GM21423 (cell line): ENCODE data around the gene RAE1.
"Not testable (repeated sequence)": the region's sequence is repeated elsewhere in the genome, so short reads cannot be mapped to it uniquely, and the experiment has no call there.

Experiments used
- ATAC-seq: cut with Tn5 transposase; IDR thresholded peaks from one replicate; pipeline ENCODE4 v1.9.1; 2021; ENCODE audit warnings: mild to moderate bottlenecking, moderate library complexity; ENCODE audit not compliant: unreplicated experiment

Gene RAE1

GRCh38 chr20:57411406-57412283 lies 60.6 kb downstream of the RAE1 start:
- no peak for ATAC-seq

GRCh38 chr20:57412347-57413029 lies 61.4 kb downstream of the RAE1 start:
- no peak for ATAC-seq

- ATAC-seq, result no peak
Observed at GRCh38 chr20:57413986-57414385, 62.9 kb downstream of the RAE1 start.

DNA sequence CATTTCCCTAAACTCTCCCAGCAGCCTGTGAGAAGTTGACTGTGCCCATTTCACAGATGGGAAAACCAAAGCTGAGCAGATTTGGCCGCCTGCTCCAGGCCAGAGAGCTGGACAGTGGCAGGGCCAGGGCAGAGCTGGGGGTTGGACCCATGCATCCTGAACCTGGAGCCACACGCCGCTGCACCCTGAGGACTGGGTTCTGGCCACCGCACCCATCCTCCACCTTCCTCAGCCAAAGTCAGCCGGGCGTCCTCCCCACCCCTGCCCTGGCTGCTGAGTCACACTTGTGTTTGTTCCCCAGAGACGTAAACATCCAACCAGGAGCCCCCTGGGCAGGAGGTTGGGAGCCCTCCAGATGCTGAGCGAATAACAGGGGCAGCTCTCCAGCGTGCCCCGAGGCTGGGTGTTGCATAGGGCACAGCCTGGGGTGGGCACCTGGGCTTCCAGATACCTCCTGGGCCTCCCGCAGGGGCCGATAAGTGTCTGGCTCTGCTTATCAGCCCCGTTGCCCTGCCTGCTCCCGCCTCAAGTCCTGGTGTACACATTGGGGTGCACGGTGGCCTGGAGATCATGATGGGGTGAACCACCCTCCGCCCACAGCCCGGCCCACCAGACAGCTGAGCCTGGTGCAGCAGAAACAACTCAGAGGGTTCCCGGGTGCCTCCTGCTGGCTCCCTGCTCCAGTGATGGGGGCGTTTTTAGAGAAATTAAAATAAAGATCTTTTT lies 64.0 kb downstream of the RAE1 start:
- no peak for ATAC-seq

DNA sequence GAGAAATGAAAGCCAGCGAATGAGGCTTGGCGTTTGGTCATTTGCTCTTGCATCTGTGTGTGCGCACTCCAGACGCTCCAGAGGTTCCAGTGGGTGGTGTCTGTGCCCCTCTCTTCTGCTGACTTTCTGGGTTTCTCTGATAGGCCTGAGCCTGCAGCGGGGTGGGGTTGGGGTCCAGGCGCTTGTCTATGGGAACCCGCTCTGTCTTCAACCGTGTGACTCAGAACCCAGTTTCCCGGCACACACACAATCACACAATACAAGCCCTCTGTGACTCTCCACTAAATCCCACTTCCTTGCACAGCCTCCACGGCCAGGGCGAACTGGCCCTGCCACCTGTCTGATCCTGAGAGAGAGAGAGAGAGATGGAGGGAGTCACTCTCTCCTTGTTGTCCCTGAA lies 64.7 kb downstream of the RAE1 start:
- ATAC-seq, result no peak

DNA sequence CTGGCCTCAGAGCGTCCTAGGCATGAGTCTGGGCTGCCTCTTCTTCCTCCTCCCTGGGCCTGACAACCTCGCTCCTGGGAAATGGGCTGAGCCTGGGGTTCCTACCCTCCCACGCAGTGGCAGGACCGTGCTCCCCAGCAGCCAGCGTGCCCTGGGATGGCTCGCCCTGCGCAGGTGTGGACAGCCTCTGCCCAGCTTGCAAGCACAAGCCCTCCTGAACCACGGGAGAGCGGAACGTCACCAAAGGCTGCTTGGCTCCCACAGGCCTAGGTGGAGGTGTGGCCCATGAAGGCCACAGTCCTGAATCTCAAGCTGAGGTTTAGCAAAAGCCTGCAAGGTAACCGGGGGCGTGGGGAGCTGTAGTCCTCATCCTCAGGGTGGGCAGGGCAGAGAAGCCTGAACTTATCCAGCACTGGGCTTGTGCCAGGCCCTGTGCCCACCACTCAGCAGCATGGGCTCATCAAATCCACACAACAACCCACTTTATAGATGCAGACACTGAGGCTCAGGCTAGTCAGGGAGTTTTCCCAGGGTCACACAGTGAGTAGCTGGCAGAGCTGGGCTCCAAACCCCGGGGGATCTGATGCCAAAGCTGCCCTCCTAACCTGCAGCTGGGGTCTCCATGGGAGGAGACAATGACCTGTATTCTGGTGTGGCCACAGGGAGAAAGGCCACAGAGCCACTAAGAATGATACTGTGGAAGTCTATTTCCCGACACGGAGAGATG lies 65.4 kb downstream of the RAE1 start:
- no peak for ATAC-seq

GRCh38 chr20:57417051-57417689 lies 66.1 kb downstream of the RAE1 start:
- no peak for ATAC-seq

DNA sequence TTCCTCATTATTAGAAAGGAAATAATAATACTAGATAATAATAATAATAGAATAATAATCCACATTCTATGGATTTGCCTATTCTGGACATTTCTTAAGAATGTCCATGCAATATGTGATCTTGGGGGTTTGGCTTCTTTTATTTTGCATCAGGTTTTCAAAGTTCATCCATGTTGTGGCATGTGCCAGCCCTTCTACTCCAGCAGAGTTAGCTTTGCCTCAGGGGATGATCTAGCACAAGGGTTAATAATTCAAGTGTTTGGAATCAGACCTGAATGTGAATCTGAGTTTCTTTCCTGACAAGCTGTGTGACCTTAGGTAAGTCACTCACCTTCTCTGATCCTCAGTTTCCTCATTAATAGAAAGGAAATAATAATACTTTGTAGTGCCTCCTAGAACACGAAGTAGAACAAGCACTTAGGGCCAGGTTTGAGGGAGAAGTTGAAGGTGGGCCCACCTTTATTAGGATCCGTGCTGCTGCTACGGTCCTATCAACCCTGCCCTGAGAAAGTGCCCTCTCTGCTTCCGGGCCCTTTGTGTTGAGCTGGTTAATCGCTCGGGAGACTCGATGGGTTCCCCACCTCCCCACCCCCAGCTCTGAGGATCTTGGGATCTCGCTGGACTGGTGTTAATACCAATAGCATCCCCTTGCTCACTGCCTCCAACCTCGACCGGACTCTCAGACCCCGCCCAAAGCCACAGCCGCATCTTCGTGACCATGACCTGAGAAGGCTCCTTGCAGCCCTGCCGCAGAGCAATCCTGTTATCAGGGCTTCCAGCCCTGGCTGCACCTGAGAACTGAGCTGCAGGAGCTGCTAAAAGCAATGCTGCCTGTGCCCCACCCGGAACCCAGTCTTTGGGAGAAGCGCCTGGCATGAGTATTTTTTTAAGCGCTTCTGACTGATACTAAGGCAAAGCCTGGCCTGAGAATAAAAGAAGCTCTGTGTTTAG lies 67.0 kb downstream of the RAE1 start:
- ATAC-seq, result no peak

GRCh38 chr20:57419479-57419878 lies 68.4 kb downstream of the RAE1 start:
- ATAC-seq, result not testable (repeated sequence)

DNA sequence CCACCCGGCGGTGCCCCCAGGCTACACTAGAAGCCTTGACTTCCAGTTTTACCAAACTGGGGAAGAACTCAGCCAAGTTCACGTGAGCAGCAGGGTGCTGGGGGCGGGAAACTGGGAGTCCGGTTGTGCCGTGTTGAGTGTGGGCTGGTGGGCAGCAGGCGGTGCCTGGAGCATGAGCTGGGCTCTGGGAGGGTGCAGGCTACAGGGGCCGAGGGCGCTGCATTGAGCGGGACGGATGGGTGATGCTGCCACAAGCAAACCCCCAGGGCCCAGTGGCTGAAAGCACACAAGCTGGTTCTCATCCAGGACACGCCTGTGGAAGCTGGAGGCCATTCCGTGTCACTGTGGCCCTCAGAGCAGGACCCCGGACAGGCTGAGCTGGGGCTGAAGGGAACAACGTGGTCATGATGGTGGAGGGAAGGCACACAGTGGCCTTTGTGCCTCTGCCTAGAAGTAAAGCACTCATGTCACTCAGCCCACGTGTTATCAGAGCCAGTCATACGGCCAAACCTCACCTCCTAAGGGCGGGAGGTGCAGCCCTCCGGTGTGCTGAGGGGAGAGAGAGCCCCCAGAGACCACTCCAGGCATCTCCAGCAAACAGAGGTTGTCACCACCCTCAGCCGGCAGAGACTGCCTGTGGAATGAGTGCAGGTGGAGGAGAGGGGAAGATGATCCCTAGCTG lies 69.7 kb downstream of the RAE1 start:
- ATAC-seq, result no peak

- ATAC-seq, result no peak
Observed at GRCh38 chr20:57421253-57422220, 70.5 kb downstream of the RAE1 start.

DNA sequence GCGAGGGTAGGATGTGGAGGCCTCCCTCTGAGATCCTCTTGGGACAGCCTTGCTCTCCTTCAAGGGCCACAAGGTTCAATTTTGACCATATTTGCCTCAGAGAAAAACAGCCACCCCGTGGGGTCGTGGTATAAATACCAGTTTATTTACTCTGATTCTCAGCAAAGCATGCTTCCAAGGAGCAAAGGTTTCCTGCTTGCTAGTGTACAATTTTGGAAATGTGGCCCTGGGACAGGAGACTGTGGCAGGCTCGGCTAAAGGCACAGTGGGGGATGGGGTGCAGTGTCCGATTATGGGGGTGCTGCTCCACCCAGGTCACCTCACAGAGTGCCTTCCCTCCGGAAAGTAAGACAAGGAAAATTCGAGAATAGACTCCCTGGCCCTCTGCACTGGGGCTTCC lies 71.2 kb downstream of the RAE1 start:
- ATAC-seq, result no peak

- ATAC-seq, result no peak
Observed at GRCh38 chr20:57425150-57426013, 74.3 kb downstream of the RAE1 start.

DNA sequence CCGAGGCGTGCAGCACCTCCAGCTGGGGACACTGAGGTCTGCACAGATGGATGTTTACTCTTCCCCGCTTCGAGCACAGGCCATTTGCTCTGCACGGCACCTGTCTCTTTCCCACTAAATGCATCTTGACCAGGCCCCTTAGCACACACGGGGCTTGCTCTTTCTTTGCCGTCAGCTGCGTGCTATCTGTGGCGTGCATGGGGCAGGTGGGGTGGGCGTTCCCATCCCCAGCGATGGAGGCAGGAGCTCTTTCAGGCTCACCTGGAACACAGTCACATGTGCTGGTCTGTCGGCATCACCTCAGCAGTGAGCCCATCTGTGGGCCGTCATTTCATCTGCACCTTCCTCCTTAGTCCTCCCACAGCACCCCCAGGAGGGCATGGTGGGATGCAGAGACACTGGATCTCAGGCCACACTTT lies 75.2 kb downstream of the RAE1 start:
- no peak for ATAC-seq

- ATAC-seq, result no peak
Observed at GRCh38 chr20:57426831-57427230, 75.8 kb downstream of the RAE1 start.

GRCh38 chr20:57428324-57429158 lies 77.5 kb downstream of the RAE1 start:
- ATAC-seq, result no peak
